Femur (tissue), 1 donor: ENCODE results near the gene RBM17.
"Not testable (repeated sequence)": the region's sequence is repeated elsewhere in the genome, so short reads cannot be mapped to it uniquely, and the experiment has no call there.

Experiments used
- DNase-seq: peaks from one replicate; pipeline ENCODE4 v3.0.0-alpha.2; 2017

The RBM17 gene

DNA sequence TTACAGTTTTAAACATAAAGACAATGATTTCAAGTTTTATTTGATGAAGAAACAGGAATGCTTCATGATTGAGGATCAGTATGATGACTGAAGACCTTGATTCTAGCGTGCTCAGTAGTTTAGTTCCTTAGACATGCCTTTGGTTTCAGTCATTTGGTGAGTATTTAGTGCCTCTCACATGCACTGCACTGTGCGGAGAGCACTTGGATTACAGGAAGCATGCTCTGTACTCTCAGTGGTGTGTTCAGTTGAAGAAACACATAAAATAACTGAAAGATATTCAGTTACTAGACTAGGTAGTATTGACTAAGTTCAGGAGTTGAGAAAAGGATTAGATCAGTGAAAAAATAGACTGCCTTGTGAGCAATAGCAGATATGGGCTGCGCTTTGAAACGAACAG, 25.5 kb downstream of the RBM17 start:
- DNase-seq: no peak

- DNase-seq: no peak
These were observed 26.0 kb downstream of the RBM17 start for GRCh38 chr10:6114805-6115341.

DNA sequence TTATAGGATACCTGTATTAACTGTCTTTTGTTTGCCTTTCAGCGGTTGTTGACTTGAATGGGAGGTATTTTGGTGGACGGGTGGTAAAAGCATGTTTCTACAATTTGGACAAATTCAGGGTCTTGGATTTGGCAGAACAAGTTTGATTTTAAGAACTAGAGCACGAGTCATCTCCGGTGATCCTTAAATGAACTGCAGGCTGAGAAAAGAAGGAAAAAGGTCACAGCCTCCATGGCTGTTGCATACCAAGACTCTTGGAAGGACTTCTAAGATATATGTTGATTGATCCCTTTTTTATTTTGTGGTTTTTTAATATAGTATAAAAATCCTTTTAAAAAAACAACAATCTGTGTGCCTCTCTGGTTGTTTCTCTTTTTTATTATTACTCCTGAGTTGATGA, 26.6 kb downstream of the RBM17 start:
- no peak for DNase-seq

DNA sequence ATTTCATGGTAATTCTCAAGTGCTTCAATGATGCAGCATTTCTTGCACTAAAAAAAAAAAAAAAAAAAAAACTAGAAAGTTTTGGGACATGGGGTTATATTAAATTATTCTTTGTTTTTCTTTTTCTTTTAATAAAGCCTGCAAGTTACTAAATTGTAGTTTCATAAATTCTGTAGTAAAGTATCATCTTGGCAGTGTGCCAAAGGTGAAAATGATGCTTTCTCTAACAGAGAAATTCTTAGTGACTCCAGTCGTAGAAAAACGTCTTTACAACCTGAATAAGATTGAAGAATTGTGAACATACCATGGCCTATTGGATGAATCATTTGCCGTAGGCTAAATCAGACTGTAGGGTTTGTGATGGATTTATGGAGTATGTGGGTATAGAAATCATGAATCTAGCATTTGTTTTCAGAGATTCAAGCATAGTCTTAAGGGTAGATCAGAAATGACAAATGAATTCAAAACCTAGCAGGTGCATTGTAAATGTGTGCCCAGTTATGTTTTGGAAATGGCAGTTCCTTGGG, 27.1 kb downstream of the RBM17 start:
- no peak for DNase-seq

DNA sequence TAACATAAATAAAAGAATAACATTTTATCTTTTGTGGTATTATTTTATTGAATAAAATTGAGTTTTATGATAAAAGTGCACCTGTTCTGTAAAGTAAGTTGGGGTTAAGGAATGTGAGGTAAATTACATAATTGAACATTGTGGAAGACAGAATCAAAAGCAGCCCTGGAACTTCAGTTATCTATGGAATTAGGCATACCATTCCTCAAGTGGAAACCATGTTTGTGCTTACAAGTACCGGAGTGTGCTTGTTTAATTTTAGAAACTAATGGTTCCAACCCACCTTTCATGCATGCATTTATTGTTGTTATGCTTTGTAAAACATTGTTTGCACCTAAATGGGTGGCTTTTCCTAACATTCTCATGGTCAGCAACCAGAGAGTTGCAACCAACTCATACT, 28.0 kb downstream of the RBM17 start:
- DNase-seq: no peak

- DNase-seq: no peak
These were observed 28.9 kb downstream of the RBM17 start for GRCh38 chr10:6117711-6118110.

GRCh38 chr10:6119423-6119822, 30.6 kb downstream of the RBM17 start:
- no peak for DNase-seq

DNA sequence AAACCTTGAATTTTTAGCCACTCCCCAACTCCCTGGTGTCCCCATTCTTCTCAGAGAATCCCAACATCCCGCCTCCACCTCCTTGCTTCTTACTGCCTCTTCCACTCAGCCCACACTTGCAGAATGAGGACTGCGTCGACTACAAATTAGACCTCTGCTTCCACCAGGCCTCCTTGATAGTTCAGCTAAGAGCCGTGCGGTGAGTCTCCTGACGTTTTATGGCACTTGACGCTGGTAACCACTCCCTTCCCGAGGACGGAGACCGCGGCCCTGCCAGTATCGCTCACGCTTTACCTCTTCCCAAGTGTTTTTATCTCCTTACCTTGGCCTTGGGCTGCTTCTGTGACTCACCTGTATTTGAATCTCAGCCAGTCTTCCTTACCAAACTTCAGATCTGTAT, 31.1 kb downstream of the RBM17 start:
- no peak for DNase-seq

GRCh38 chr10:6120691-6121090, 31.9 kb downstream of the RBM17 start:
- no peak for DNase-seq

GRCh38 chr10:6121146-6121545, 32.3 kb downstream of the RBM17 start:
- no peak for DNase-seq

GRCh38 chr10:6123532-6123931, 34.7 kb downstream of the RBM17 start:
- no peak for DNase-seq

DNA sequence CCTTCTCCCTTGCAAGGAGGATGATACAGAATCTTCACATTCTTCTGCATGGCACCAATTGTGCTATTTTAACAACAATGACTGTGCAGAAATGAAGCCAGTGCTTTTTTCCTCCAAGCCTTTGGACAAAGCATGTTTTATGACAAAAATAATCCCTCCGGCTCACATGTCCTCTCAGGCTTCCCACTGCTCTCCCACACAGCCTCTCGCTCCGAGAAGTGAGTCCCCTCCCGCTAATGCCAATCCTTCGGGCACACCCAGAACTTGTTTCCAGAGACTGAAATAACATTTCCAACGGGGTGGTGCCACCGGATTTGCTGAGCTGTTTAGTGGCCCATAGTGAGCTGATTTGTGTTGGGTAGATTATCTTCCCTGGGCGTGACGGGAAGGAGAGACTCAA, 35.8 kb downstream of the RBM17 start:
- DNase-seq: no peak

DNA sequence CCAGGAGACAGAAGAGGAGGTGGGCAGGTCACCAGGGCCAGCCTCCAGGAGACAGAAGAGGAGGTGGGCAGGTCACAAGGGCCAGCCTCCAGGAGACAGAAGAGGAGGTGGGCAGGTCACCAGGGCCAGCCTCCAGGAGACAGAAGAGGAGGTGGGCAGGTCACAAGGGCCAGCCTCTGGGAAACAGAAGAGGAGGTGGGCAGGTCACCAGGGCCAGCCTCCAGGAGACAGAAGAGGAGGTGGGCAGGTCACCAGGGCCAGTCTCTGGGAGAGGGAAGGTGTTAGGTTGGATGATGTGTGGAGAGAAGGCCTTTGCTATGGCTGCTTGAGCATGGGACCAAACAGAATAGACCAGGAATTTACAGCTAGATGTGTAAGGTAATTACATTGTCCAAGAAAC, 38.6 kb downstream of the RBM17 start:
- not testable (repeated sequence) for DNase-seq

- DNase-seq: no peak
These were observed 39.3 kb downstream of the RBM17 start for GRCh38 chr10:6128087-6128486.

GRCh38 chr10:6128591-6129251, 39.9 kb downstream of the RBM17 start:
- DNase-seq: no peak

DNA sequence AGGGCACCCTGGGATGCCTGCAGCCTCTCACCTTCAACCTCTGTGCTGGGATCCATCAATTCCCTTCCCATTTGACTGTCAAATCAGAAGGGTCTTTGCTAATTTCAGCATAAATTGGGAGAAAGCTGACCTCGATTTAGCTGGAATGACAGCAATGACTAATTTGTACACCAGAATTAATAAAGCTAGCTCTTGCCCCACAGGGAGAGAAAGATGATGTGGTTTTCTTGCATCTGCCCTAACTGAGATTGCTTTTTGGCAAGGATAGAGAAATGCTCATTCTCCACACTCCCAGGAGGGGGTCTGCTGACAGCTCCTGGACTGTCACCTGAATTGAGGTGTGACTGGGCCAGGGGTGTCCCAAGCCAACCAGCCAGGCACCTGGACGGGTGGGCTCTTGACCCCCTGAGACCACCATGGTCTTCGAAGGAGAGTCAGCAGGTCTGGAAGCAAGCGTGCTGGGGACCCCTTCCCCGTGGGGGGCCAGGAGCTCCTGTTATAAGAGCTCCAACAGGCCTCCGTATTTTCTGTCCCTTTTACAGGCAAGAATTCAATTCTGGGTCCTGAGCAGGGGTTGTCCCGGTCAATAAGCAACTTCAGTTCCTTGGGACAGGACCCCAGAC, 42.1 kb downstream of the RBM17 start:
- DNase-seq: no peak

DNA sequence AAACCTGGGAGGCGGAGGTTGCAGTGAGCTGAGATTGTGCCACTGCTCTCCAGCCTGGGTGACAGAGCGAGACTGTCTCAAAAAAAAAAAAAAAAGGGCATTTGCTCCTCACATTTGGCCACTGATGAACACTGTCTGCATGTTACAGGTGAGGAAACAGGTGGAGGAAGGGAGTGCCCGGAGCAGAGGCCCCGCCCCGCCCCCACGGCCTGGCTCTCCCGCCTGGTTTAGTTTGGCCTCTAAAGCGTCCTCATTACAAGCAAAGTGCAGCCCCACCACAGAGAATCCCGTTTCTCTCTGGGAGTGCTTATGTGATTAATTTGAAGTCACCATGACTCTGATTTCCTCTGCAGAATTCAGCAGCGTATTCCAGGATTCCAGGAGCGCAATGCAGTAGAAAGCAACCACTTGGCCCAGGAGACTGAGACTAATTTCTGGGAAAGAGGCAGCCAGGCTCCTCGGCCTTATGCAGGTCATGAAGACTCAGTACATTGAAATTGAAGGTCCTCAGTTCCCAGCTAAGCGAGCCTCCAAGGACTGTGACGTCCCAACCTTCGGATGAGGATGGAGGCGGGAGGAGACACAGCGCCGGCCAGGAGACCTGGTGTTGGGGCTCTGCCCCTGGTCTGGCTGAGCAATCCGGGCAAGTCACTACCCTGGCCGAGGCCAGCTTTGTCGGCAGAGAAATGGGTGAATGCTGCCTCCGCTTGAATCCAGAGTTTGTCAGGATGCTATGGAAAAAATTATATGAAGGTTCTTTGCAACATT, 44.7 kb downstream of the RBM17 start:
- no peak for DNase-seq

GRCh38 chr10:6134099-6134823, 45.4 kb downstream of the RBM17 start:
- DNase-seq: no peak

GRCh38 chr10:6135039-6135438, 46.2 kb downstream of the RBM17 start:
- no peak for DNase-seq

GRCh38 chr10:6135589-6136168, 46.8 kb downstream of the RBM17 start:
- no peak for DNase-seq

DNA sequence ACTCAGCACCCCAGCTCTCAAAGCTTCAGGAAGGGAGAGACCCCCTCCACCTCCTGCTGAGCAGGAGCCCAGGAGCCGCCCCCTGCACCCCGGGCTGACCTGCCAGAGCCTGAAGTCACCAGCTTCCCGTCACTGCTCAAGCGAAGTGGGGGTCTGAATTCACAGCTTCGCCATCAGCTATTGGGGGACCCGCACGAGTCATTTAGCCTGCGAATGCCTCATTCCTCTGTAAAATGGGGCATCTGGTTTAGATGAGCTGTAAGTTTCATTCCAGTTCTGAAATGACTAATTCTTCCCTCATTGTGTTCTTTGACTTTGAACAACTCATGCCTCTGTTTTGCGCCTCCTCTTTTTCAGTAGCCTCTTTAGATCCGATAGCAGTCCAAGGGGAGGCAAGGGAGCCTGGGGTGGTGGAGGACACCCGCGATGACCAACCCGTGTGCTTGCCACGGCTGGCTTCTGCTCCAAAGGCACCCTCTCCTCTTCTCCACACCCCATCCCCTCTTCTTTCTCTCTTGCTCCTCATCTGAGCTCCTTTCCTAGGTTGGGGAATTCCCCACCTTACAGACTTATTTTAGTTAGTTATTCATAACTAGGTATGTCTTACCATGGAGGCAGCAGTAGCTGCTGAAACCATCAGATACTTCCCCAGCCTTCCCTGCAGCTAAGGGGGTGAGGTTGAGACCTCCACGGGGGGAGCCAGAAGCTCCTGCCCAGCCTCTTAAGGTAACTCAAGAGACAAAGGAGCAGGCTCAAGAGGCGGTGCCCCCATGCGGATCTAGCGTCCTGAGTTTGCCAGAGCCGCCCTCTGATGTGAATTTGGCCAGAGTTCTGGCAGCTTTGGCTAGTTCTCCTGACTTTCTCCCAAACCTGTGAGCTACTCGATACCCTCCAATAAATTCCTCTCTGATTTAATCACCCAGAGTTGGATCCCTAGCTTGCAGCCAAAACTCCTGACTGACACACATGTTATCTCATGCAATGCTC, 47.7 kb downstream of the RBM17 start:
- DNase-seq: no peak
